Stimulated activated CD8-positive, alpha-beta memory T cell treated with anti-CD3 and anti-CD28 coated beads, Interleukin-7, amount 100 ng/mL, for 4 hours (primary cell): Measurements from ENCODE around the gene HMX3.
A peak's percentile ranks its signal among the peaks of the same experiment; 100 is the strongest.

Experiments used
- DNase-seq, 2 donors: peaks; one replicate each; pipeline ENCODE4 v3.0.0-alpha.2; 2020; ENCODE audit warnings: low read depth in 2 of 2

The HMX3 gene

DNA sequence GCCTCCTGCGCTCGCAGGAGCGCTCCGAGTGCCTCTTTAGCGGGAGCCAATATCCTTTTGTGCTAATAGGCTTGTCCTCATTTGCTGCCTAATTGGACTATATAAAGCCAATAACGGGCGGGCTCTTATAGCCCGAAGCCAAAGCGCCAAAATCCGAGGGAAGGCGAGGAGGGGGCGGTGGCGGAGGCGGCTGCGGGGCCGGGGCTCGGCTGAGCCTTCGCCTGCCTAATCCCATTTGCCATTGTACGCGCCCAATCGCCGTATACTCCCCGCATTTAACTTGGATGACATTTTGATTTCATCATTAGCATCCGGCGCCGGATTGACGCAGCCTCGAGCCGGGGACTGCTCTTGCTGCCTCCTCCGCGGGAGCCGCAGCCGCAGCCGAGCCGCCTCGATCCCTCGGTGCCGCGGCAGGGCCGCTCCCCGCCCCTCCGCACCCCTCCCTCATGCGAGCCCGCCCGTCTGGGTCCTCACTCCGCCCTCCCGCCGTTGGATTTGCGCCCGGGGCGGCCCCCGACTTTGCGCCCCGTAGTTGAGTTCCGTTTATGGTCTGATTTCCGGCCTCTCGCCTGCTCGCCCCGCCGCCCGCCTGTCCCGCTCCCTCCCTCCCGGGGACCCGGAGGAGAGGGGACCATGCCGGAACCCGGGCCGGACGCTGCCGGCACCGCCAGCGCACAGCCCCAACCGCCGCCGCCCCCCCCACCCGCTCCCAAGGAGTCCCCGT, at the start of gene HMX3:
Gene HMX3 (plus strand): TSS at position 556 of the 727 bp plus-strand sequence. CDS start 81 bp downstream, at position 637.
- no peak for DNase-seq

DNA sequence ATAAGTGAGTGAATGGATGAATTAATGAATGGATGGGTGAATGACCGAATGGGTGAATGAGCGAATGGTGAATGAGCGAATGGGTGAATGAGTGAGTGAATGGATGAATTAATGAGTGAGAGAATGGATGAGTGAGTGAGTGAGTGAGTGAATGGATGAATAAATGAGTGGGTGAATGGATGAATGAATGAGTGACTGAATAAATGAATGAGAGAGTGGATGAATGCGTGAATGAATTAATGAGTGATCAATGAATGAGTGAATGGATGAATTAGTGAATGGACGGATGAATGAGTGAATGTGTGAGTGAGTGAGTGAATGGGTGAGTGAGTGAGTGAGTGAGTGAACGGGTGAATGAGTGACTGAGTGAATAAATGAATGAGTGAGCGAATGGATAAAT, 49.5 kb upstream of the HMX3 start:
- no peak for DNase-seq

DNA sequence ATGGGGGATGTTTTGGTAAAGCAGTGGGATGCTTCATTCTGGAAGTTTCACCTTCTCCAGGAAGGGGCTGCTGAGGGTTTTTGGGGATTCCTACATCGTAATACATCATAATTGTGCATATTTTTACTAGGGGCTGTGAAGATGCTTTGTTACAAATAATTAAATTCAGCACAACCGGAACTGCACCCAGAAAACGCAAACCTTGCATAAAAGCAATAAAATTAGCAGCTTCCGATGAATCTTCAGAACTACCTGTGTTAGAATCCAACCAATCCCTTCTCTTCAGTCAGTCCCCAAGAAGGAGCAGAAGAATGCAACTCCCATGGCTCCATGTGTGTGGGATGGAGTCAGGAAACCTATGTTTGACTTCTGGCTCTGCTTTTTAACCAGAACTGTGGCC, 48.4 kb upstream of the HMX3 start:
- no peak for DNase-seq

DNA sequence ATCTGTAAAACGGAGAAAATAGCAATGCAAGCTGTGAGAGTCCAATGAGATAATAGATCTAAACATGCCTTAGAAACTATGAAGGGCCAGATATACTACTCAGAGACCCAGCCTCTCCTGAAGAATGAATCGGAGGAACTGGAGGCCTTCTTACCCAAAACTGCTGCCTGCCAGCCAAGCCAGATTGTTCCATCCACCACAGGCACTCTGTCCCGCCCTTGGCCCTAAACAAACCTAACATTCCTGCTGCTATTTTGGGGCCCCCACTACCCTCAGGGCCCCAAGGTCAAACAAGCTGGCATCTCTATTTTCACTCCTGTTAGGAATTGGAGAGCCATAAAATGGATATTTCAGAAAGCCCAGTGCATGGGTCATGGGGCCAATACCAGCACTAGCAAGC, 48.0 kb upstream of the HMX3 start:
- DNase-seq = no peak

DNA sequence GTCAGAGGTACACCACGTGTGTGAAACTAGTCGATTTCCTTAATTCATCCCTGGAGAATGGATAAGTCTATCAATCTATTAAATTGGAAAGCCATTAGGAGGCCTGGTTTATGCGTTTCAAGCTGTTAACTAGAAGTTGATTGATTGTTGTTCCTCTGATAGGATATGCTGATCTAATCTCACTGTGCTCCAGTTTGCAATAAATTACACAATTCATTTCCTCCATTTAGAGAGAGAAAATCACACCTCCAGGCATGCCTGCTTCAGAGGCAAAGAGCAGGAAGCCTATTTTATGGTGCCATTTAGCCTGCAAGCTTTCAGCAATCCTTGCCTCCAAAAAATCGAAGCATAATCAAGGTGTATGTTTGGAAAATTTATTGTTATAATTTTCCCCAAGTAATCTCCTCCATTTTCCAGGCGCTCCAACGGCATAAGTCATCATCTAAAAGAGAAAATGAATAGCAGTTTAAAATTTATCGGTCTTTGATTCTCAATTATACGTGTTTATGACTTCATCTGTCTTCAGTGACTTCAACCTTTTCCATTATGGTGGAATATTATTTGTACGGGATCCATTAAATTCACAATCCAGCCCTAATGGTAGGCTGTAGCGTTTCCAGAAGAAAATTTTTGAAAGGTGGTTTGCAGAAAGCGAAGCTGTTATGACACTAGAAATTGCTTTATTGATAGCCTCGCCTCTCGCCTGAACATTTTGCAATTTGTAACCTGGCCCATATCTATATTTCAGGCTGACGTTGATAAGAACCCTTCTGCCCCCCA, 42.9 kb upstream of the HMX3 start:
- no peak for DNase-seq

DNA sequence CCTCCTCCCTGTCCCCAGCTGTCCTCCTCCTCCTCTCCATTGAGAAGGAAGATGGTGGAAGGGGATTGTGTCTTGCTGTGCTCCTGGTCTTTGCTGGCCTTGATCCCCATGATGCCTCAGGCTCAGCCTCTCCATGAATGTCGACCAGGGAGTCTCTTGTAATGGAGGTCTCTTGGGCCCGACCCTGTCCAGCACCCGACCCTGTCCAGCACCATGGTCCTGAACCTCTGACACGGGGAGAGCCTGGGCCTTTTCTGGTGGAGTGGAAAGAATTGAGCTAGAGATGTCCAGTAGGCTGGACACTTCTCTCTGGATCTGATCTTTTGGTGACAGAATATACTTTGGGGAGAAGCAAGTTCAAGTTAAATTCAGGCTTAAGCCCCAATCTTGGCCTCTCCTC, 42.3 kb upstream of the HMX3 start:
- no peak for DNase-seq

DNA sequence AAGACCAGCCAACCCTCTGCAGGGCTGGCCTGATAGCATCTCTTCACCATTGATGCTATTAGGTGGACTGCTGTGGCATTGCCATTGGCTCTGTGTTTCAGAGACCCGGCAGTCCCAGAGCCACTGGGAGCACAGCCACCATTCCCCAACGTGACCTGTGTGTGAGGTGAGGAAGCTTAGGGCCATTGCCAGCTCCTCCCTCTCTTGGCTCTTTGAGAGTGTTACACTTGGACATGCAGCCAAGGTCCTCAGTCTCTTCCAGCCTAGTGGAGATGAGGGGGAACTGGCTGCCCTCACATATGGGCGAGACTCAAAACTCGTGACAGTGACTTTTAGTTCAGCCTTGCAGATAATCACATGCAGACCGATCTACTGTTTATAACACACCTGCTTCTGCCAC, 39.3 kb upstream of the HMX3 start:
- DNase-seq = no peak

DNA sequence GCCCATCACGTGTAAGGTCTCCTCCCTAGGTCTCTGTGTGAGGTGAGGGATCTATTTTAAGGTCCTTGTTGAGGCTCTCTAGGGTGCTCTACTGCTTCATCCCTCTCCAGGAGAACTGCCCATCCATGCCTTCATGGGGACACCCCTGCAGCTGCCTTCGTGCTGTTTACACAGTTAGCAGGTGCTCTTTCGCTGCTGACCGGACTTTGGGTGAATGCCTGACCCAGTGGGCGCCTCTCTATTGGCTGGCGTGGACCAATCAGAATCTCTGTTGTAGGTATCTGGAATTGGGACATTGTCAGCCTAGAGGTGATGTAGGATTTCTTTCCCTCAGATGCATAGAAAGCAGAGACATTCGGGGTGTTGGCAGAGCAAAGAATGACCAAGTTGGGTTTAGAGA, 38.7 kb upstream of the HMX3 start:
- no peak for DNase-seq

DNA sequence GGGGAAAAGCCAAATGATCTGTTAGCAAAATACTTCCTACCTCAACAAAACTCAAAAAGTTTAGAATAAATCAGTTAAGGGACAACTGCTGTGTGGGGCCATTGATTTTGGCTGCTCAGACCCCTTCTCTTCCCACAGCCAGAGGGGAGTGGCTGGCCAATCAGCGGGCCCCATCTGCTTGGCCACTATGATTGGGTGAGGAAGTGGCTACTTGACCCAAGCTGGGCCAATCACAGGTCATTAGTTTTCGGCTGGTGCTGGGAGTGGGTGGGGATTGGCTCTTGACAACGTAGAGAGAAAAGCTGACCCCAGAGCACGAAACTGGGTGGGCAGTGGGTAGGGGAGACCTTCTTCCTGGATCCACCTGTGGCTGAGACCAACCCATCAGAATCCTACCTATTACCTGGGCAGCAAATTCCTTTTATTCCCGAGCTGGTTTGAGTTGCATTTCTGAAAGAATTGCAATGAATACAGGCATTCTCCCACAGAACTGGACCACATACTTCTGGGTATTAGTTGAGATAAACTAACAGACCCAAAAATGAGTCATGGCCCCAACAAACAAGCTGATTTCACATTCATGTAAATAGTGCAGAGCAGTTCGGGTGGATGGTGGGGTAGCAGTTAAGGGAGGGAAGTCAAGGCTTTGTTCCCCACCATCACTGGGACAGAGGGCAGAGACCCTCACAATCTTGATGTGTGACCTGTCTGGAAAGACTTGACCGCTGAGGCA, 35.6 kb upstream of the HMX3 start:
- DNase-seq = no peak

DNA sequence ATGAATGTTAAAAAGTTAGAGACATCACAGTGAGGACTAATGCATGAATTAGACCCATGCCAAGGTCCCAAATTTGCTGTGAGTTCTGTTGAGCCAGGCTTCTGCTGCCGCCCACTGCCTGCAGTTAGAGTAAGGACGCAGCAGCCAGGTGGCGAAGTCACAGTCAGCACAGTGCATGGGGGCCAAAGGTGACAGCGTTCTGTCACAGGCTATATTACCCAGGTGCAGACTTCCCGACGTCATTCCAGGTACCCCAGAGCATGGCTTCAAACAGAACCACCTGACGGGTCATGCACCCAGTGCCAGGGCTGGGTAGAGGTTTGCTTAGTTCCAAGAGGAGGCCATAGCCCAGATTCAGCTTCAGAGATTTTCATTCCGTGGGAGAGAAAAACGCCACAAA, 33.9 kb upstream of the HMX3 start:
- DNase-seq = no peak

DNA sequence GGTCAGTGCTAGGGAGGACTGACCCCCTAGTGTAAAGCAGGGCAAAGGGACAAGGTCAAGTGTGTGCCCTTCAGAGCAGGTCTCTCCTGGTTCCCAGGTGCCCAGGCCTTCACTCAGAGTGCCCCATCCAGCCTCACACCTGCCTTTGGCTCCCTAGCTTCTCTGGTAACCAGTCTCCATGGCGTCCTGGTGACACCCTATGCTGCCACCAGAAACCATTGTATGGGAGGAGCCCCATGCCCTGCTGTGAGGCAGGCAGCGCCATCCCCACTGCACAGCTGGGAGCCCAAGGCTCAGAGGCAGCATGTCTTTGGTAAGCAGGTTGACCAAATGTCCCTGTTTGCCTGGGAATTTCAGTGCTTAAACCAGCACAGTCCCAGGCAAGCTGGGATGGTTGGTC, 33.1 kb upstream of the HMX3 start:
- DNase-seq = no peak

DNA sequence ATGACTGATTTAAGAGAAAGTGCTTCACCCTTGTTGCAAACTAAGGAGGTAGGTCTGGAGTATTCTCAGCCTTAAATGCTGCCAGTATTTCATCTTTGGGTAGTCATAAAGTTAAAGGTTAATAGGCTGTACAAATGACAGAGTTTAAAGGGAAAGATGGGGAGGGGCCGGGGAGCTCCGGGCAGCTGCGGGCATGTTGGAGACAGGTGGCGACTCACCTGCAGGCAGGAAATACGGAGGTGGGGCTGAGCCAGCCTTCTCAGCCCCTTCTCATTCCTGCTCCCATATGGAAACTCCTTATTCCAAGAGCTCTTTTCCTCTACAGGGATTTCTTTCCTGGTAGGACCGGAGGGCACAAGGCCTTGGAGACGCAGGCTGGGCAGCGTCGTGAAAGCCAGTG, 31.8 kb upstream of the HMX3 start:
- DNase-seq = no peak

DNA sequence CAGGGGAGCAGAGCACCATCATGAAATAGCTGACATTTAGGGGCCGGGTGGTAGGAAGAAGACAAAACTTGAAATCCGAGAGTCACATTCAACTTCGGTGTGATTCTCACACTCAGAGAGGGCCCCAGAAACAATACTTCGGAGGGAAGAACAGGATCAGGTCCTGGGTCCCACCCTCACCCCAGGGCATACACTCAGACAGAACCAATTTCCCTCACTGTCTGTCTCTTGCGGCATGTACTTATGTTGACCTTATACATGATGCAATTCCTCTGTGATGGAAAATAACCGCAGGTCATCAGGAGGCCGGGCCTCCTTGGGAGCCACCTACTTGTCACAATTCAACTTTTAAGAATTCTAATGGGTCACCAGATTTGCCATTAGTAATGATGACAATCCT, 26.3 kb upstream of the HMX3 start:
- DNase-seq = no peak

DNA sequence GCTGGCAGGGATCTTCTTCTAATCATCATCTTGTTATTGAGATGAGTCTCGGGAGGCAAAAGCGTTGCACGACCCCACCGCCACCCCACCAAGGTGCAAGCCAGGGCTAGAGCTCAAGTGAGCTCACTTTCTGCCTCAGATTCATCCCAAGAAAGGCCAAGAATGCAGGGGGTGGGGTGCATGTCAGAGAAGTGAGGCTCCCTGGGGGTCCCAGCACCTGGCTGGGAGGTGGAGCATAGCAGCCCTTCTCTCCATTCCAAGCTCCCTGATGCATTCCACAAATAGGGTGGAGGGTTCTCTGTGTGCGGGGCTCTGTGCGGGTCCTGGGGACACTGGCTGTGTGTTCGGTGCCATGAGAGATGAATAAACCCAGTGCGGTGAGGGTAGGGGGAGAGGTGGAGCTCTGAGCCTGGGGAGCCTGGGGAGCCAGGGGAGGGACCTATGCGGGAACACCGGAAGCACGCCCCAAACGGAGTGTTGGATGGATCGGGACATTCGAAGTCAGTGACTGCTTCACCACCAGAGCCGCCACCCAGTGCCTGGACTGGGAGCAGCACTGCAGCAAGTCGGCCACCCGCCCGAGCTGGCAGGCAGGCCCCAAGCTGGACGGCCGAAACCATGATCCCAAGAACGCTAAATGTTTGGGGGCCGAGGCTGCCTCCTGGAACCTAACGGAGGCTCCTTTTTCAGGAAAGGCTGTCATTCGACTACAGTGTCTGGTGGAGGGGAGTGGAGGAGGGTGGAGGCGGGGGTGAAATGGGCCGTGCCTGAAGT, 17.9 kb upstream of the HMX3 start:
- no peak for DNase-seq

DNA sequence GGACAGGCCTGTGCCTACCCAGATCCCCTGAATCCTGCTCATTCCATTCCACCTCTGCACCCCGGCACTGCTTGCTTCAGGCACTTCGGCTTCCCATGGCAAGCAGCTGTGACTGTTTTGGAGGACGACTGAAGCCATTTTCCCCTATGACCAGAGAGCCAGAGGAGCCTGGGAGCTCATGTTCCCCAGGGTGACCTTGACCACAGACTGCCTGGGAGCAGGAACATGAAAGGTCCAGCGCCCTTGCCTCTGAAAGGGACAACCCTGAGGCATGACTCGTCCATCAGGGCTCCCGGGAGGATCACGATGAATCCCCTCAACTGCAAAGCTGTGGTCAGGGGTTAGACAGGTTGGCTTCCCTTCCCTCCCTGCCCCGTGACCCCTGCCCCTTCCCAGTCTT, 16.7 kb upstream of the HMX3 start:
- no peak for DNase-seq

DNA sequence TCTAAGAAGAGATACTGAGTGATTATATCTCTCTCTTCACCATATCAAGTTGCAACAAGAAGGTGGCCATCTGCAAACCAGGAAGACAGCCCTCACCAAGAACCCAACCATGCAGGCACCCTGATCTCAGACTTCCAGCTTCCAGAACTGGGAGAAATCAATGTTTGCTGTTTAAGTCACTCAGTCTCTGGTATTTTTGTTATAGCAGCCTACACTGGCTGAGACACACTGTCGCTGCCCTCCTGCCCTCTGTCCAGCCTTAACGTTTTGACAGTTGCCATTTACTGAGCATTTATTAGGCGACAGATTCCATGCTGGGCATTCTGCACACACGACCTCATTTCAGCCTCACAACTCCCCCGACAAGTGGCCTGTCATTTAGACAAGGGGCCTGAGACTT, 9.5 kb upstream of the HMX3 start:
- DNase-seq = no peak

DNA sequence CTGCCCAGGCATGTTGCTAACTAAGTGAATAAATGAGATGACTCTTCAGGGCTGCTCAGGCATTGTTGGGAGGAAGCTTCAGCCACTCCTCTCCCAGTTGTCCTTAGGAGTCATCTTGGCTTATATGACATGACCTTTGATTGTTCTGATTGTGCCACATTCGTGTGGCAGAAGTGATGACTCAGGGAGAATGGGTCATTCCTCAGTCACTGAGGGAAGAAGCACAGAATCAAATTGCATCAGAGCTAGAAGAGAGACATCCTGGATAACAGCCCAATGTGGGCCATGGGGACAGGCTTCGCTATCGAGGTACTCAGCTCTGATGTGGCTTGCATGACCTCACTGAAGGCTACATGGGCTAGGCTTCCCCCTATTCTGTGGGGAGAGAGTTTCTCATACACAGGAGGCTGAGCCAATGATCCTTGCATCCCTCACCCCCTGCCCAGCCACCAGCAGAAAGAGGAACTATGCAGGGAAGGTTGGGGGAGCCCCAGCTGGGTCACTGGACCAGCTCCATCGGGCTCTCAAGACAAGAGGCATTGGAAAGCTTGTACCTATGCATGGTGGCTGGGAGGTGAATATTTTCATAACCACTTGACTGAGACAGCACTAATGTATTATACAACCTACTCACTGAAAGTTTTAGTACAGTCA, 6.0 kb upstream of the HMX3 start:
- no peak for DNase-seq

DNA sequence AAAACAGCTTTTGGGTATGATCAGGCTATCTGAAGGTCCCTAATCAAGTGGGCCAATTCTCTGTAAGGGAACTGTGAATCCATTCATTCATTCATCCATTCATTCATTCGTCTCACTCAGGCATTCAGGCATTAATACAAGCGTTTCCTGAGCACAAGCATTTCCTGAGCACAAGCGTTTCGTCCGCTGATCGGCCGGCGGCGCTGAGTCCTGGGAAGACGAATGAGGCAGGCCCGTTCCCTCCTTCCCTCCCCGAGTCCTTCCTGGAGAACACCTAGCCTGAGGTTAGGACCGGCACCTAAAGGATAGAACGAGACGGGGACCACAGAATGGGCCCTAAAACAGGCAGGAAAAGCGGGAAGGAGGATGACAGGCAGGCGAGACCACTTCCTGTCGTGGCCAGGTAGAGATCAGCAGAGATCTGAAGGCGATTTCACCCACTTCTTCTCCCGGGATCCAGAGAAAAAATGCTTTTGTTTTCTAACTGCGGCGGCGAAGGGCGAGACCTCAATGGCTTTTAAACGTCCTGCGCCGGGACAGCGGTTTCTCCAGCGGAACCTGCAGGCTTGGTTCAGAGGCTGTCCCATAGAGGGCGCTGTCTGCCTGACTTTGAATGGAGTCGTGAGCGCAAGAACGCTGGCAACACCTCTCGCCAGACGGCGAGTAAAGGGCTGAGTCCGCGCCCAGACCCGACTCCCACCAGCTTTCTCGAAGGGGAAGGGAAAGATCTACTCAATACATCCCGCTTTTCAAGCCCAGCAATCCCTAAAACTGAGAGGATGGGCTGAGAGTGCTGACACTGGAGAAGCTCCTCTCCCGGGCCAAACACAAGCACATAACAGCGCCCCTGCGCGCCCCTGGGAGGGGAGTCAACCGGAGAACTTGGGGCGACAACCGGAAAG, 2.9 kb upstream of the HMX3 start:
- peak; percentile 69 to 75 for DNase-seq

DNA sequence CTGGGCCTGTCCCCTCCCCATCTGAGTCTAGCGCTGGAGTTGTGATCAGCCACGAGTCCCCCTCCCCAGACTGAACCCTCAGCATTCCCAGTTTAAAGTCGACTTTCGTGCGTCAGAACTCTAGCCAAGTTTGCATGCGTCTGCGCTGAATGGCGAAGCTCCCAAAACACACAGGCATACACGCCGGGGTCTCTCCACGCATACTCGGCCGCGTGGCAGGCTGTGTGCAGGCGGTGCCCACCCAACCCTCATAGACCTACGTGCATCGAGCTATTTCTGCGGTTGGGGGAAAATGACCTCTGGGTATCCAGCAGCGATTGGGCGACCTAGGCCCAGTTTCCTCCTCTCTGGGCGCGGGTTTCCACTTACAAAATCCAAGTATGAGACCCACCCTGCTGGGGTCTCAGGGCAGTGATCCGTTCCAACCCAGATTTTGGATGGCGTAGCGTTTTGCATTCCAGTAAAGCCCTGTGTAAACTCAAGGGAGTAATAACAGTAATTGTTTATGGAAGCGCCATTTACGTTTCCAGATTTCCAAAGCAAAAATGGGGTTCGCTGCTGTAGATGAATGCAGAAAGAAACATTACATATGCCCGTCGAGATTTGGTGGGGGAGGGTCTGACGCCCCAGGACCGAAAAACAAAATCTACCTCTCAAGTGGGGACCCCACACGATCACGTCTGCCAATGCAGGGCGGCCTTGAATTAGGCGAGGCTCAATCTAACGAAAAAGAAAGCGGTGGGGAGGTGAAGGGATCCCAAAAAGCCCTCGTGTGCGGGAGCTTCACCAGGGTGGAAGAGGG, 2.0 kb upstream of the HMX3 start:
- DNase-seq = no peak
